HL-60/S4 (cell line): Measurements from ENCODE around the gene FBL.

Source experiments
- in situ Hi-C: fragments of 300-500 bp; cut with MboI; formaldehyde crosslinking; loops from 2 replicates; pipeline ENCODE4 v1.14.3; 2022; ENCODE audit warnings: low sequenced_read_pairs

Gene FBL

GRCh38 chr19:39843919-39844793, 2.0 kb downstream of the FBL start:
- in situ Hi-C loops = no loop called here

- in situ Hi-C loops = no loop called here
Observed at GRCh38 chr19:39842693-39843435, 3.3 kb downstream of the FBL start.

GRCh38 chr19:39841041-39841440, 5.1 kb downstream of the FBL start:
- in situ Hi-C loops = no loop called here

- in situ Hi-C loops = no loop called here
Observed at GRCh38 chr19:39840492-39840891, 5.7 kb downstream of the FBL start.

- in situ Hi-C loops = no loop called here
Observed at GRCh38 chr19:39839678-39840327, 6.4 kb downstream of the FBL start.

GRCh38 chr19:39838569-39838968, 7.6 kb downstream of the FBL start:
- in situ Hi-C loops = no loop called here

- in situ Hi-C loops = no loop called here
Observed at GRCh38 chr19:39837978-39838377, 8.2 kb downstream of the FBL start.

GRCh38 chr19:39834287-39834841, 11.8 kb downstream of the FBL start:
- in situ Hi-C loops = no loop called here

GRCh38 chr19:39833464-39834286, 12.5 kb downstream of the FBL start, which contains the start of gene DYRK1B:
DYRK1B (minus strand) TSS chr19:39834162; CDS start chr19:39831867, 2,295 bp downstream.
- in situ Hi-C loops = no loop called here

- in situ Hi-C loops = no loop called here
Observed at GRCh38 chr19:39833160-39833463, 13.1 kb downstream of the FBL start.

- in situ Hi-C loops = no loop called here
Observed at GRCh38 chr19:39832341-39833083, 13.7 kb downstream of the FBL start.

GRCh38 chr19:39831679-39832078, 14.5 kb downstream of the FBL start:
- in situ Hi-C loops = no loop called here

- in situ Hi-C loops = no loop called here
Observed at GRCh38 chr19:39830847-39831246, 15.3 kb downstream of the FBL start.

- in situ Hi-C loops = no loop called here
Observed at GRCh38 chr19:39830406-39830805, 15.8 kb downstream of the FBL start.

GRCh38 chr19:39829702-39830275, 16.4 kb downstream of the FBL start:
- in situ Hi-C loops = no loop called here

GRCh38 chr19:39828654-39829032, 17.5 kb downstream of the FBL start:
- in situ Hi-C loops = no loop called here

- in situ Hi-C loops = no loop called here
Observed at GRCh38 chr19:39828015-39828653, 18.0 kb downstream of the FBL start.

GRCh38 chr19:39827216-39827615, 19.0 kb downstream of the FBL start:
- in situ Hi-C loops = no loop called here

- in situ Hi-C loops = no loop called here
Observed at GRCh38 chr19:39826311-39826945, 19.8 kb downstream of the FBL start.
